Measurements from ENCODE around the gene DENND1B. TPM values are rescaled to one million over a fixed set of nuclear protein-coding genes. Genes with fewer than 3 reads are reported as not detected.

Gene DENND1B
- total and polyA plus RNA-seq, 5 donors: 4.1 to 27.6 (median 26.8) TPM

DNA sequence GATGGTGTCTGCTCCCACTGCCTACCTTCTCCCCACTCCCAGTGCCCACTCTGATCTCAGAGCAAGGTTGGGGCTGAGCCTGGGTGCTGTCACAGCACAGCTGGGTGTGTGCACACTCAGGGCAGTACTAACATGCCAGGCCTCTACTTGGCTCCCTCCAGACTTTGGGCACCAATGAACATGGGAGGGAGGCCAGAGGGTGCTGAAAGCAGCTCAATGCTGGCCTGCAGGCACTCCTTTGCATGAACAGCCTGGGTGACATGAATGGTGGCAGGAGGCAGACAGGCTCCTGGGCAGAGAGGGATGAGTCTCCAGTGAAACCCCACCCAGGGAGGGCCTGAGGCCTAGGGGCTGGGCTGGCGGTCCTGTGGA is 25.8 kb upstream of the DENND1B start:
- ATAC-seq (no peak), DNase-seq (no peak)
- Histone ChIP-seq H3K4me1 (ENCODE audit: control insufficient read depth, insufficient read depth, low read length) (no peaks in the 10 kb centered on the region), H3K4me3 (ENCODE audit: low read length) (no peak overlapping the region), H3K27ac (ENCODE audit: low read length) (no peak overlapping the region), H3K9me3 (ENCODE audit: control insufficient read depth, low read length) (peaks cover 4% of the 10 kb centered on the region), H3K27me3 (ENCODE audit: control insufficient read depth, insufficient read depth) (no peaks in the 10 kb centered on the region)
- 76% methylated on average over 1 of the region's 1 CpG for WGBS
- intact Hi-C loops (cut with DNase I): no loop called here

DNA sequence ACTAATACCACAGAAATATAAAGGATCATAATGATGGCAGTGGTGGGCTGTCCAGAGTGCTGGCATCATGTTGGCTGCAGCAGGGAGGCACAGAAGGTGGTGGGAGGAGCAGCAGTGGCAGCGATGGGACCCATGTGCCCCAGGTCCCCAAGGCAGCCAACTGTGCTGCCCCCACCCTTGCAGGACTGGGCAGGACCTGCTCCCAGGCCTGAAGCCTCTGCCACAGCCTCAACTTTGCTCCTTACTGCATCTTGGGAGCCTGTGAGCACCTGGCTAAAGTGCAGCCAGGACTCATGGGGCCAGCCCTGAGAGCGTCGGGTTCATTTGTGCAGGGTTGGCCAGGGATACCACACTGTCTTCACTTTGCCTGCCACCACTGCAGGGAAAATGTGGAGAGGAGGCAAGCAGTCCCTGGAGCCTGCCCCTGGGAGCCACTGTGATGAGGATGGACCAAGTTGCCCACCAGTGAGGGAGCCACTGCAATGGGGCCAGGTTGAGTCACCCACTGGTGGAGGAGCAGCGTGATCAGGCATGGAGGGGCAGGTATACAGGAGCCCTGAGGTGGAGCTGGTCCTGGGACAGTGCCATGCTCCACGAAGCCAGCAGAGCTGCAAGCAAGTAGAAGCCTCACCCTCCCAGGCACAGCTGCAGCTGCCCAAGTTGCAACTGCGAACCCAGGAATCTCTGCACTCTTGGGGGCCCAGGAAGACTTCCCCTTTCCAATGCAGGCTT is 25.3 kb upstream of the DENND1B start:
- WGBS: 83% methylated on average over 6 of the region's 6 CpGs
- H3K9me3 ChIP-seq (ENCODE audit: control insufficient read depth, low read length): peaks cover 4% of the 10 kb centered on the region
- ATAC-seq (peak in 1 of 2 donors; percentile 21), DNase-seq (no peak)
- H3K27me3 ChIP-seq (ENCODE audit: control insufficient read depth, insufficient read depth): no peaks in the 10 kb centered on the region
- no peak overlapping the region for H3K4me3 ChIP-seq (ENCODE audit: low read length)
- no peaks in the 10 kb centered on the region for H3K4me1 ChIP-seq (ENCODE audit: control insufficient read depth, insufficient read depth, low read length)
- intact Hi-C loops (cut with DNase I): no loop called here
- H3K27ac ChIP-seq (ENCODE audit: low read length): no peak overlapping the region

DNA sequence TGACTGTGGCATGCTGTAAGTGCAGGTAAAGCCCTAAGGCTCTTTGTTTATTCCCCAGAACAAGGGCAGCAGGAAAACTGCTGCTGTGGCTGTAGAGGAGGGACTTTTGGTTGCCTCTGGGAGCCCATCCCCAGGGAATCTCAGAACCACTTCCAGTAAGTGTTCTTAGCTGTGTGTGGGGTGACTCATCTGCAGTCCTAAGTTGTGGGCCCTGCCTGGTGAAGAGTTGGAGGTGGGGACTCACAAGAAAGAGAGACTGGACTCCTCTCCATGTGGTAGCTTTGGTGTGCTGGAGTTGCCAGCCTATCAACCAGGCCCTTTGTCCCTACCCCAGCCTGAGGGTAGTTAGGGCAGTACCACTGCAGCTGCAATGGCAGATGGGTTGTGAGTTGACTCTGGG is 24.0 kb upstream of the DENND1B start:
- ATAC-seq (no peak), DNase-seq (no peak)
- H3K4me1 ChIP-seq (ENCODE audit: control insufficient read depth, insufficient read depth, low read length): no peaks in the 10 kb centered on the region
- H3K27ac ChIP-seq (ENCODE audit: low read length): no peak overlapping the region
- peaks cover 4% of the 10 kb centered on the region for H3K9me3 ChIP-seq (ENCODE audit: control insufficient read depth, low read length)
- no peak overlapping the region for H3K4me3 ChIP-seq (ENCODE audit: low read length)
- intact Hi-C loops (cut with DNase I): no loop called here
- no peaks in the 10 kb centered on the region for H3K27me3 ChIP-seq (ENCODE audit: control insufficient read depth, insufficient read depth)

DNA sequence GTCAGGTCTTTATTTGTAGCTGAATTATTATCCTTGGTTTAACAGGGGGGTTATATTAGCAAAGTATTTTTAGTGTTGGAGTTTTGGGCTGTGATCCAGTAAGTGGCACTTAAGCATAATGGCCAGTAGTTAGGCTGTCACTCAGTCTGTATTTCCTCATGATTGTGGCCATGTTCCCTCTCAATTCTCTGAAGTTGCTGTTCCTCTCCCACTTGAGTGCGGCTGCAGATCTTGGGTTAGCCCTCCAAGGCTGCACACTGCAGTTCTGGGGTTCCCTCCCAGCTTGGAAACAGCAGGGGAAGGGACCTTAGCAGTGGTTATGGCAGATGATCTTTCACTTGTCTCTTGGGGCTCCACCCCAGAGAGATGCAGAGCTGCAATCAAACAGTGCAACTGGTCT is 23.2 kb upstream of the DENND1B start:
- no peaks in the 10 kb centered on the region for H3K27me3 ChIP-seq (ENCODE audit: control insufficient read depth, insufficient read depth)
- H3K27ac ChIP-seq (ENCODE audit: low read length): no peak overlapping the region
- H3K9me3 ChIP-seq (ENCODE audit: control insufficient read depth, low read length): peaks cover 4% of the 10 kb centered on the region
- H3K4me1 ChIP-seq (ENCODE audit: control insufficient read depth, insufficient read depth, low read length): no peaks in the 10 kb centered on the region
- 76% methylated on average over 1 of the region's 1 CpG for WGBS
- intact Hi-C loops (cut with DNase I): no loop called here
- H3K4me3 ChIP-seq (ENCODE audit: low read length): no peak overlapping the region
- no peak for DNase-seq
- peak in 1 of 2 donors; percentile 47 for ATAC-seq

DNA sequence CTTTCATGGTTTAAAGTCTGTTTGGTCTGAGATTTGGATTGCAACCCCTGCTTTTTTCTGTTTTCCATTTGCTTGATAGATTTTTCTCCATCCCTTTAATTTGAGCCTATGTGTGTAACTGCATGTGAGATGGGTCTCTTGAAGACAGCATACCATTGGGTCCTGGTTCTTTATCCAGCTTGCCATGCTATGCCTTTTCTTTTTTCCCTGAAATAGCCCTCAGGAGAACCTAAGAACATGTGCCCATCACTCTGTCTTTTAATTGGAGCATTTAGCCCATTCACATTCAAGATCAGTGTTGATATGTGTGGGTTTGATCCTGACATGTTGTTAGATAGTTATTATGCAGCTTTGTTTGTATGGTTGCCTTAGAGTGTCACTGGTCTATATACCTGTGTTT is 21.7 kb upstream of the DENND1B start:
- DNase-seq: no peak
- H3K9me3 ChIP-seq (ENCODE audit: control insufficient read depth, low read length): peaks cover 4% of the 10 kb centered on the region
- ATAC-seq: no peak
- H3K4me1 ChIP-seq (ENCODE audit: control insufficient read depth, insufficient read depth, low read length): no peaks in the 10 kb centered on the region
- H3K27me3 ChIP-seq (ENCODE audit: control insufficient read depth, insufficient read depth): no peaks in the 10 kb centered on the region
- no peak overlapping the region for H3K27ac ChIP-seq (ENCODE audit: low read length)
- no peak overlapping the region for H3K4me3 ChIP-seq (ENCODE audit: low read length)
- intact Hi-C loops (cut with DNase I): no loop called here

DNA sequence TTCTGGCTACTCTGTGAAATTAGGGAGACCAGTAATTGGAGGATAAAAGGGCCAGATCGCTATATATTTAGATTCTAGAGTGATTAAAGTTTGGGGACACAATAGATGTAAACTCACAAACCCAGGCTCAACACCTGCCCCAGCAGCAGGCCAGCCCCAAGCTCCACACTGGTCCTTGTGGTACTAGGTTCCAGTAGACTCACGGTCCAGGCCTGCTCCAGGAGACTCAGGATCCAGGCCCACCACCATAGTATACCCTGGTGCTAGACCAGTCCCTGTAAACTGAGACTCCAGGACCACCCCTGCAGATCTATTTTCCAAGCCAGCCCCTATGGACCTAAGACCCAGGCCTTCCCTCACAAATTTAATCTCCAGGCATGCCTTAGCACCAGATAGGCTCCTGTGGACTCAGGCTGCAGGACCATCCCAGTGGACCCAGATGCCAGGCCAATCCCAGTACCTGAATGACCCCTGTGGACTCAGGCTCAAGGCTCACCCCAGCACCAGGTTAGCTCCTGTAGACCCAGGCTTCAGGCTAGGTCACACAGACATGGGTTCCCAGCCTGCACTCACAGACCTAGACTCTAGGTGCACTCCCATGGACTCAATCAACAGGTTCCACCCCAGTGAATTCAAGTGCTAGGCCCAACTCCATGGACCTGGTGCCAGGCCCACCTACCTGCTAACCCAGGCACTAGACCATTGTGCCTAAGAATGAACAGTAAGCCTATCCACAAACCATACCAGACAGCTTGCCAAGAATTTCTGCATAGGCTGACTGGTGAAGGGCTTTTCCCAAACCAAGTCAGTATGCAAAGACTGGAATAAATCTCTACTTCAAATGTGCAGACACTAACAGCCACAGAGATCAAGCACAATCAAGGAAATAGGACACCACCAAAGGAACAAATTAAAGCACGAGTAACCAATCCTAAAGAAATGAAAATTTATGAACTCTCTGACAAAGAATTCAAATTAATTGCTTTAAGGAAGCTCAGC is 13.8 kb upstream of the DENND1B start:
- WGBS: 94% methylated on average over 3 of the region's 3 CpGs
- Histone ChIP-seq H3K9me3 (ENCODE audit: control insufficient read depth, low read length) (no peaks in the 10 kb centered on the region), H3K4me3 (ENCODE audit: low read length) (no peak overlapping the region), H3K27me3 (ENCODE audit: control insufficient read depth, insufficient read depth) (no peaks in the 10 kb centered on the region), H3K4me1 (ENCODE audit: control insufficient read depth, insufficient read depth, low read length) (no peaks in the 10 kb centered on the region), H3K27ac (ENCODE audit: low read length) (no peak overlapping the region)
- no peak for DNase-seq
- ATAC-seq: no peak
- intact Hi-C loops (cut with DNase I): loop anchor here in 1 of 4 donors (10.0 kb wide), 1 partner anchor 174 kb away; no protein-coding TSS in a partner anchor

DNA sequence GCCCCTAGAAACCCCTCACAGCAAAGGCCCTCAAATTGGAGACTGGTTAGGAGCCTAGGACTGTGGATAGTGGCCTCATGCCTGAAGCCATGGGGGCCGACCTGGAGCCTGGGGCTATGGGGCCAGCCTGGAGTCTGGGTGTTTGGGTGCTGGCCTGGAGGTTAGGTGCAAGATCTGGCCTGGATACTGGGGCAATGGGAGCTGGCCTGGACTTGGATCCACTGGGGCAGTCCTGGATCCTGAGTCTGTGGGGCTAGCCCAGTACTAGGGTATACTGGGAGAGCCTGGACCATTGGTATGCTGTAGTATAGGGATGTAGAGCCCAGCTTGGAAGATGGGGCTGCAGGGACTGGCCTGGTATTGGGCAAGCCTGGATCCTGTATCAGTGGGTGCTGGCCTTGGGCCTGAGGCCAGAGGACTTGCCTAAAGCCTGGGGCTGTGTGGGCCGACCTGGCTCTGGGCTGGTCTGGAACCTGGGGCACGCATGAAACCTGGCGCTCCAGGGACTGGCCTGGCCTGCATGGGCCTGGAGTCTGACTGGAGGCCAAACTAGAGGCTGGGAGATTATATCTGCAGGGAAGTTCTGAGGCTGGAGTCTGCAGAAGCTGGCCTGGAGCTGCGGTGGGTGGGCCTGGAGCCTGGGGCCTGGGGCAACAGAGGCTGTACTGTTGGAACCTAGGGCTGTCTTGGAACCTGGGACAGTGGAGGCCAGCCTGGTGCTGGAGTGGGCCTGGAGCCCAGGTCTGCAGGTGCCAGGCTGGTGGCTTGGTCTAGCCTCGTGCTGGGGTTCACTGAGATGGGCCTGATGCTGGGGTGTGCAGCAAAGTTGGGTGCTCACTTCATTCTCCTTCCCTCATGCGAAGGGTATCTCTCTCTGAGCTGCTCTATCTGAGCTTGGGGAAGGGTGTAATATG is 12.6 kb upstream of the DENND1B start:
- no peaks in the 10 kb centered on the region for H3K4me1 ChIP-seq (ENCODE audit: control insufficient read depth, insufficient read depth, low read length)
- WGBS: 90% methylated on average over 7 of the region's 7 CpGs
- H3K27ac ChIP-seq (ENCODE audit: low read length): no peak overlapping the region
- intact Hi-C loops (cut with DNase I): loop anchor here in 1 of 4 donors (10.0 kb wide), 1 partner anchor 173 kb away; no protein-coding TSS in a partner anchor
- ATAC-seq (no peak), DNase-seq (no peak)
- H3K9me3 ChIP-seq (ENCODE audit: control insufficient read depth, low read length): no peaks in the 10 kb centered on the region
- H3K27me3 ChIP-seq (ENCODE audit: control insufficient read depth, insufficient read depth): no peaks in the 10 kb centered on the region
- no peak overlapping the region for H3K4me3 ChIP-seq (ENCODE audit: low read length)

DNA sequence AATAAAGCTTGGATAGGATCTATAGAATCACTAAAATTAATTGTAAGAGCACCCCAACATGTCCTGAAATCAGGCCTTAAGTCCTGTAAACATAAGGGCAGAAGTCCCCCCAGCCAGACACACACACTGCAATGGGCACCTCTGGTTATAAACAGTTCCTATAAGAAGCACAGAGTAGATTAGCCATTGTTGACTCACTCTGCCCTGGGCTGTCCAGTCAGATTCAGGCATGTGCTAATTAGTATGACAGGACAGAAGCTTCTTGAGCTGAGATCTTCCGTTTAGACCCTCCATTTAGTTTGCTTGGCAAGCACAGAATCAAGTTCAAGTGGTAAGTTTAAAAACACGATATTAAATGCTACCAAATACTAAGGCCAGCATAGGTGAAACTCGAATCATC is 11.8 kb upstream of the DENND1B start:
- no peaks in the 10 kb centered on the region for H3K9me3 ChIP-seq (ENCODE audit: control insufficient read depth, low read length)
- H3K4me1 ChIP-seq (ENCODE audit: control insufficient read depth, insufficient read depth, low read length): no peaks in the 10 kb centered on the region
- no peaks in the 10 kb centered on the region for H3K27me3 ChIP-seq (ENCODE audit: control insufficient read depth, insufficient read depth)
- no peak overlapping the region for H3K27ac ChIP-seq (ENCODE audit: low read length)
- intact Hi-C loops (cut with DNase I): loop anchor here in 1 of 4 donors (10.0 kb wide), 1 partner anchor 172 kb away; no protein-coding TSS in a partner anchor
- no peak overlapping the region for H3K4me3 ChIP-seq (ENCODE audit: low read length)
- WGBS: 85% methylated on average over 3 of the region's 3 CpGs
- ATAC-seq (no peak), DNase-seq (no peak)

DNA sequence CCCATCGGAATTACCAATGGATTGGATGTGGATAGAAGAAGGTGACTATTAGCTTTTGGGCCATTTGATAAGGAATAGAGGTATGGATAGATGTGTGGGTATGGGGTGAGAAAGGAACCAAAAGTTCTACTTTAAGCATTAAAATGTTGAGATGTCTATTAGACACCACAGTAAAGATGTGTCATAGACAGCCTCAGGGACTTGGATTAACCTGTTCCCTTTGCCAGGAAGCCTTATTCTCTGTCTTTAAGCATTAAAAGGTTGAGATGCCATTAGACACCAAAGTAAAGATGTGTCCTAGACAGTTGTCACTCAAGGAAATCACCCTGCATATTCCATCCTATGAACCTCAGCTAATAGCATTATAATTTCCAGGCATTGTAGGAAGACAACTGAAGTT is 11.0 kb upstream of the DENND1B start:
- 97% methylated on average over 1 of the region's 1 CpG for WGBS
- H3K27ac ChIP-seq (ENCODE audit: low read length): no peak overlapping the region
- intact Hi-C loops (cut with DNase I): loop anchor here in 1 of 4 donors (10.0 kb wide), 1 partner anchor 171 kb away; no protein-coding TSS in a partner anchor

DNA sequence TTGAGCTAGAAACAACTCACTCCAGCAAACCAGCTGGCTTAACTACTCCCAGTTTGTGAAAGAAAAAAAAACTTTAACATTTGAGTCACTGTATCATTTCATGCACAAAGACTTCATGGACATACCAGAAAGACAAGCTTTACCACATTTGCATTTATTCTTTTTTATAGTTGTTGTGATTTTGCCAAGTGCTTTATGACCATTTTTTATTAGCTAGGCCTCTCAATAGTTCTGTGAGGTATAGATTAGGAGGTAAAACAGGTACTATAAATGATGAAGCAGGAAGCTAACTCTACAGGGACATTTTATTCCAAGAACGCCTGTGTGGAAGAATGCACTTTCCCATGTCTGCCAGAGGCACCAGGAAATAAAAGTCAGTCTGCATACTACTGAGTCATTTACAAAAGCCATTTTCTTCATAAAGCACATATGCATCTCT is 8.2 kb upstream of the DENND1B start:
- intact Hi-C loops (cut with DNase I): loop anchor here in 1 of 4 donors (10.0 kb wide), 1 partner anchor 169 kb away; no protein-coding TSS in a partner anchor
- no peaks in the 10 kb centered on the region for H3K9me3 ChIP-seq (ENCODE audit: control insufficient read depth, low read length)
- H3K4me1 ChIP-seq (ENCODE audit: control insufficient read depth, insufficient read depth, low read length): no peaks in the 10 kb centered on the region
- no peaks in the 10 kb centered on the region for H3K27me3 ChIP-seq (ENCODE audit: control insufficient read depth, insufficient read depth)
- H3K27ac ChIP-seq (ENCODE audit: low read length): no peak overlapping the region
- H3K4me3 ChIP-seq (ENCODE audit: low read length): no peak overlapping the region
- DNase-seq (no peak), ATAC-seq (no peak)
- WGBS: 65% methylated on average over 1 of the region's 1 CpG

More for the DNA sequence above, 11.0 kb upstream of the DENND1B start:
- no peaks in the 10 kb centered on the region for H3K4me1 ChIP-seq (ENCODE audit: control insufficient read depth, insufficient read depth, low read length)
- ATAC-seq (no peak), DNase-seq (no peak)
- H3K4me3 ChIP-seq (ENCODE audit: low read length): no peak overlapping the region
- no peaks in the 10 kb centered on the region for H3K27me3 ChIP-seq (ENCODE audit: control insufficient read depth, insufficient read depth)
- H3K9me3 ChIP-seq (ENCODE audit: control insufficient read depth, low read length): no peaks in the 10 kb centered on the region
